ENCODE data around the gene ANTXR2. TPM values are rescaled to one million over a fixed set of nuclear protein-coding genes. Genes with fewer than 3 reads are reported as not detected.

Gene ANTXR2
- total RNA-seq, 6 donors from 2014 or later: 26.0 to 61.0 (median 37.5) TPM

GRCh38 chr4:79958466-79959264 lies 114.4 kb downstream of the ANTXR2 start:
- WGBS, 2 donors: 60 to 63% methylated on average over 5 of the region's 5 CpGs
- Histone ChIP-seq H3K4me1 (no peaks in the 10 kb centered on the region), H3K27ac (no peak overlapping the region), H3K9me3 (no peaks in the 10 kb centered on the region), H3K36me3 (peaks cover 0 to 1% (median 0%) of the 10 kb centered on the region in 4 donors), H3K27me3 (no peaks in the 10 kb centered on the region), H3K4me3 (no peak overlapping the region)
- TF ChIP-seq POLR2AphosphoS5 (IDR thresholded peaks at IDR 0.05) (no peak), EP300 (IDR thresholded peaks at IDR 0.05) (no peak), POLR2A (IDR thresholded peaks at IDR 0.05) (no peak), CTCF (IDR thresholded peaks at IDR 0.05) (no peak)
- DNase-seq (no peak), ATAC-seq (ENCODE audit: low FRiP score in 2 of 2) (no peak)

GRCh38 chr4:79949178-79949577 lies 123.9 kb downstream of the ANTXR2 start:
- Histone ChIP-seq H3K27me3 (no peaks in the 10 kb centered on the region), H3K4me1 (no peaks in the 10 kb centered on the region), H3K4me3 (no peak overlapping the region), H3K36me3 (no peaks in the 10 kb centered on the region), H3K9me3 (no peaks in the 10 kb centered on the region), H3K27ac (no peak overlapping the region)
- 92 to 98% methylated on average over 2 of the region's 2 CpGs for WGBS, 2 donors
- TF ChIP-seq CTCF (IDR thresholded peaks at IDR 0.05) (no peak), POLR2A (IDR thresholded peaks at IDR 0.05) (no peak), POLR2AphosphoS5 (IDR thresholded peaks at IDR 0.05) (no peak), EP300 (IDR thresholded peaks at IDR 0.05) (no peak)
- DNase-seq (no peak), ATAC-seq (ENCODE audit: low FRiP score in 2 of 2) (no peak)

- DNase-seq (no peak), ATAC-seq (ENCODE audit: low FRiP score in 2 of 2) (no peak)
- H3K4me3 ChIP-seq: no peak overlapping the region
- no peaks in the 10 kb centered on the region for H3K4me1 ChIP-seq
- H3K36me3 ChIP-seq: no peaks in the 10 kb centered on the region
- no peak overlapping the region for H3K27ac ChIP-seq
- TF ChIP-seq EP300 (IDR thresholded peaks at IDR 0.05) (no peak), CTCF (IDR thresholded peaks at IDR 0.05) (no peak), POLR2A (IDR thresholded peaks at IDR 0.05) (no peak), POLR2AphosphoS5 (IDR thresholded peaks at IDR 0.05) (no peak)
- no peaks in the 10 kb centered on the region for H3K27me3 ChIP-seq
- H3K9me3 ChIP-seq: no peaks in the 10 kb centered on the region
These were observed 124.3 kb downstream of the ANTXR2 start for GRCh38 chr4:79948739-79949138.

GRCh38 chr4:79948261-79948660 lies 124.8 kb downstream of the ANTXR2 start:
- no peak for TF ChIP-seq CTCF (IDR thresholded peaks at IDR 0.05)
- TF ChIP-seq EP300 (IDR thresholded peaks at IDR 0.05): no peak
- no peak for TF ChIP-seq POLR2A (IDR thresholded peaks at IDR 0.05)
- no peak for TF ChIP-seq POLR2AphosphoS5 (IDR thresholded peaks at IDR 0.05)
- no peaks in the 10 kb centered on the region for H3K36me3 ChIP-seq
- H3K4me3 ChIP-seq: no peak overlapping the region
- no peaks in the 10 kb centered on the region for H3K9me3 ChIP-seq
- WGBS, 2 donors: 61 to 80% methylated on average over 3 of the region's 3 CpGs
- ATAC-seq (ENCODE audit: low FRiP score in 2 of 2) (no peak), DNase-seq (no peak)
- no peaks in the 10 kb centered on the region for H3K27me3 ChIP-seq
- no peak overlapping the region for H3K27ac ChIP-seq
- no peaks in the 10 kb centered on the region for H3K4me1 ChIP-seq

GRCh38 chr4:79947386-79947785 lies 125.6 kb downstream of the ANTXR2 start:
- no peak overlapping the region for H3K4me3 ChIP-seq
- WGBS, 2 donors: 97 to 100% methylated on average over 1 of the region's 1 CpG
- ATAC-seq (ENCODE audit: low FRiP score in 2 of 2) (no peak), DNase-seq (no peak)
- H3K36me3 ChIP-seq: no peaks in the 10 kb centered on the region
- H3K27me3 ChIP-seq: no peaks in the 10 kb centered on the region
- H3K4me1 ChIP-seq: no peaks in the 10 kb centered on the region
- H3K27ac ChIP-seq: no peak overlapping the region
- TF ChIP-seq POLR2AphosphoS5 (IDR thresholded peaks at IDR 0.05): no peak
- TF ChIP-seq EP300 (IDR thresholded peaks at IDR 0.05): no peak
- no peak for TF ChIP-seq CTCF (IDR thresholded peaks at IDR 0.05)
- TF ChIP-seq POLR2A (IDR thresholded peaks at IDR 0.05): no peak
- no peaks in the 10 kb centered on the region for H3K9me3 ChIP-seq
